Fibroblast of skin of abdomen (primary cell): ENCODE measurements around the gene GRK4.

ENCODE experiments used
- DNase-seq: peaks from one replicate; pipeline ENCODE4 v3.0.0-alpha.2; 2013

The GRK4 gene

GRCh38 chr4:3013839-3014350 lies 50.5 kb downstream of the GRK4 start:
- DNase-seq, result no peak

GRCh38 chr4:3016961-3017360 lies 53.6 kb downstream of the GRK4 start:
- no peak for DNase-seq

- peak; percentile 69 for DNase-seq
These were observed 54.1 kb downstream of the GRK4 start for GRCh38 chr4:3017504-3017903.

- no peak for DNase-seq
These were observed 55.9 kb downstream of the GRK4 start for GRCh38 chr4:3019145-3019846.

- no peak for DNase-seq
These were observed 57.8 kb downstream of the GRK4 start for GRCh38 chr4:3021127-3021526.

- DNase-seq, result no peak
These were observed 58.3 kb downstream of the GRK4 start for GRCh38 chr4:3021627-3022026.

GRCh38 chr4:3022112-3022511 lies 58.7 kb downstream of the GRK4 start:
- no peak for DNase-seq

GRCh38 chr4:3022651-3023050 lies 59.3 kb downstream of the GRK4 start:
- DNase-seq, result no peak

GRCh38 chr4:3025881-3026280 lies 62.5 kb downstream of the GRK4 start:
- DNase-seq, result no peak

- no peak for DNase-seq
These were observed 63.2 kb downstream of the GRK4 start for GRCh38 chr4:3026540-3026939.

- DNase-seq, result no peak
These were observed 66.1 kb downstream of the GRK4 start for GRCh38 chr4:3029464-3029863.

- DNase-seq, result no peak
These were observed 67.4 kb downstream of the GRK4 start for GRCh38 chr4:3030566-3031356.

- no peak for DNase-seq
These were observed 68.1 kb downstream of the GRK4 start for GRCh38 chr4:3031357-3032082.

GRCh38 chr4:3034231-3034630 lies 70.9 kb downstream of the GRK4 start:
- DNase-seq, result no peak

GRCh38 chr4:3035249-3035648 lies 71.9 kb downstream of the GRK4 start:
- no peak for DNase-seq

GRCh38 chr4:3035674-3036073 lies 72.3 kb downstream of the GRK4 start:
- DNase-seq, result no peak

- DNase-seq, result no peak
These were observed 73.0 kb downstream of the GRK4 start for GRCh38 chr4:3036131-3036952.

GRCh38 chr4:3037957-3038461 lies 74.6 kb downstream of the GRK4 start:
- DNase-seq, result no peak

GRCh38 chr4:3039706-3040366 lies 76.5 kb downstream of the GRK4 start:
- DNase-seq, result no peak

- no peak for DNase-seq
These were observed 77.3 kb downstream of the GRK4 start for GRCh38 chr4:3040452-3041191.
